DOHH2 (cell line): Measurements from ENCODE around the gene SPTAN1.

ENCODE experiments used
- EZH2phosphoT487 ChIP-seq: fragments of 200-600 bp; sonication (generic); IDR thresholded peaks from 2 replicates; pipeline ENCODE4 v1.6.1; 2017; ENCODE audit warnings: borderline replicate concordance, mild to moderate bottlenecking, antibody characterized with exemption, low read length, moderate library complexity, mixed read lengths
- TF ChIP-seq, protein P1 (sequence below): fragments of 200-600 bp; sonication (generic); IDR thresholded peaks from one replicate; pipeline ENCODE4 v1.5.1; 2014; ENCODE audit warnings: antibody characterized with exemption, mild to moderate bottlenecking, low read depth, low read length; ENCODE audit not compliant: poor library complexity, severe bottlenecking

DNA sequence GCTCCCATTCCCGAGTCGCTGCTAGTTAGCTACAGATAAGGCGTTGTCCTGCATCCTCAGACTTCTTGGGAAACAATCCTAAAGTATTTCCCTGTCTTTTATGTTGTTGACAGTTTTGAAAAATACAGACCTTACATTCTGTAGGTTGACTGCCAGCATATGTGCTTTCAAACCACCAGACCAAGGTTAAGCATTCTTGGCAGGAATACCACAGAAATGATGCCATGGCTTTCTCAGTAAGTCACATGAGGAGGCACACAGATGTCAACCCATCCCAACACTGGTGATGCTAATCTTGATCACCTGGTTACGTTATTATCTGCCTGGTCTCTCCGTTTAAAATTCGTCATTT is 47.0 kb upstream of the SPTAN1 start:
- TF ChIP-seq, protein P1, sequence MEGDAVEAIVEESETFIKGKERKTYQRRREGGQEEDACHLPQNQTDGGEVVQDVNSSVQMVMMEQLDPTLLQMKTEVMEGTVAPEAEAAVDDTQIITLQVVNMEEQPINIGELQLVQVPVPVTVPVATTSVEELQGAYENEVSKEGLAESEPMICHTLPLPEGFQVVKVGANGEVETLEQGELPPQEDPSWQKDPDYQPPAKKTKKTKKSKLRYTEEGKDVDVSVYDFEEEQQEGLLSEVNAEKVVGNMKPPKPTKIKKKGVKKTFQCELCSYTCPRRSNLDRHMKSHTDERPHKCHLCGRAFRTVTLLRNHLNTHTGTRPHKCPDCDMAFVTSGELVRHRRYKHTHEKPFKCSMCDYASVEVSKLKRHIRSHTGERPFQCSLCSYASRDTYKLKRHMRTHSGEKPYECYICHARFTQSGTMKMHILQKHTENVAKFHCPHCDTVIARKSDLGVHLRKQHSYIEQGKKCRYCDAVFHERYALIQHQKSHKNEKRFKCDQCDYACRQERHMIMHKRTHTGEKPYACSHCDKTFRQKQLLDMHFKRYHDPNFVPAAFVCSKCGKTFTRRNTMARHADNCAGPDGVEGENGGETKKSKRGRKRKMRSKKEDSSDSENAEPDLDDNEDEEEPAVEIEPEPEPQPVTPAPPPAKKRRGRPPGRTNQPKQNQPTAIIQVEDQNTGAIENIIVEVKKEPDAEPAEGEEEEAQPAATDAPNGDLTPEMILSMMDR = no peak
- TF ChIP-seq EZH2phosphoT487 = no peak
